ENCODE data around the gene IFI35. TPM values are rescaled to one million over a fixed set of nuclear protein-coding genes. Genes with fewer than 3 reads are reported as not detected.

The IFI35 gene
- total RNA-seq, 2 experiments from 2014 or later: 6.3 to 8.6 TPM

DNA sequence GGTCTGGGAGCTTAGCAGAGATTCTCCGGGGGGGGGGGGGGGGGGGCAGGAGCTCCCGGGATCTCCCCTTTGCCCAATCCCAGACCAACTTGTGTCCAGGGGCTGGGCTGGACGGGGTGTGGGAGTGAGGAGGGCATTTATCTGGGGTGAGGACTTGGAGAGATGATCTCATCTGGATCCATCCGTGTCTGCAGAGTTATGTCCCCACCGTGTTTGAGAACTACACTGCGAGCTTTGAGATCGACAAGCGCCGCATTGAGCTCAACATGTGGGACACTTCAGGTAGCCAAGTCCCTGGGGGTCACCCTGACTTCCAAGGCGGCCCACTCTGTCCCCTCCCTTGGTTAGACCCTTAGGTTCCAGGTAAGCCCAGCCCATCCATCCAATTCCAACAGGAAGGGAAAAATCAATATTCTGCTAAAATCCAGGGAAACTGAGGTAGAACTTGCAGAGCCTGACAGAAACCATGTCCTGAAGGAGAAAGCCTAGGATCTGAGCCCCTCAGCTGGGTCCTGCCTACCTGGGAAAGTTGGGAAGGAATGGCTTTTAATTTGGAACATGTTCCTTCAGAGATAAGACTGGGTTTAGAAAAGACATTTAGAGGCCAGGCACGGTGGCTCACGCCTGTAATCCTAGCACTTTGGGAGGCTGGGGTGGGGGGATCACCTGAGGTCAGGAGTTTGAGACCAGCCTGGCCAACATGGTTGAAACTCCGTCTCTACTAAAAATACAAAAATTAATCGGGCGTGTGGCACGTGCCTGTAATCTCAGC, 19.4 kb downstream of the IFI35 start:
- intact Hi-C loops (cut with micrococcal nuclease; ENCODE audit: unreplicated experiment): loop anchor here (2.0 kb wide), 1 partner anchor 291 kb away; no protein-coding TSS in a partner anchor
- no peak for DNase-seq (ENCODE audit: low spot score)
- CTCF ChIA-PET (ENCODE audit: unreplicated experiment): no interaction called here
- no peaks in the 10 kb centered on the region for H3K36me3 ChIP-seq (ENCODE audit: insufficient read depth, low read length)
- no peak for TF ChIP-seq EZH2phosphoT487 (IDR thresholded peaks at IDR 0.05; ENCODE audit: borderline replicate concordance, low read depth, low read length)
- TF ChIP-seq, protein P1, sequence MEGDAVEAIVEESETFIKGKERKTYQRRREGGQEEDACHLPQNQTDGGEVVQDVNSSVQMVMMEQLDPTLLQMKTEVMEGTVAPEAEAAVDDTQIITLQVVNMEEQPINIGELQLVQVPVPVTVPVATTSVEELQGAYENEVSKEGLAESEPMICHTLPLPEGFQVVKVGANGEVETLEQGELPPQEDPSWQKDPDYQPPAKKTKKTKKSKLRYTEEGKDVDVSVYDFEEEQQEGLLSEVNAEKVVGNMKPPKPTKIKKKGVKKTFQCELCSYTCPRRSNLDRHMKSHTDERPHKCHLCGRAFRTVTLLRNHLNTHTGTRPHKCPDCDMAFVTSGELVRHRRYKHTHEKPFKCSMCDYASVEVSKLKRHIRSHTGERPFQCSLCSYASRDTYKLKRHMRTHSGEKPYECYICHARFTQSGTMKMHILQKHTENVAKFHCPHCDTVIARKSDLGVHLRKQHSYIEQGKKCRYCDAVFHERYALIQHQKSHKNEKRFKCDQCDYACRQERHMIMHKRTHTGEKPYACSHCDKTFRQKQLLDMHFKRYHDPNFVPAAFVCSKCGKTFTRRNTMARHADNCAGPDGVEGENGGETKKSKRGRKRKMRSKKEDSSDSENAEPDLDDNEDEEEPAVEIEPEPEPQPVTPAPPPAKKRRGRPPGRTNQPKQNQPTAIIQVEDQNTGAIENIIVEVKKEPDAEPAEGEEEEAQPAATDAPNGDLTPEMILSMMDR (conservative IDR thresholded peaks at IDR 0.05; ENCODE audit: low read length): no peak
- no peak overlapping the region for H3K27ac ChIP-seq (ENCODE audit: low read depth, low read length, poor library complexity, severe bottlenecking)
- H3K9me2 ChIP-seq (ENCODE audit: insufficient read depth, low read length): no peaks in the 10 kb centered on the region
- H4K20me1 ChIP-seq (ENCODE audit: insufficient read depth, low read length): no peaks in the 10 kb centered on the region
- H3K4me2 ChIP-seq (ENCODE audit: low read length): no peak overlapping the region; the same call in 1 of the 2 replicates
- H3K79me2 ChIP-seq (ENCODE audit: insufficient read depth, low read depth, low read length): no peaks in the 10 kb centered on the region
- BruUV-seq (replicated peaks): no TSS peak
- no peak overlapping the region for H3K4me3 ChIP-seq (ENCODE audit: low read depth, low read length, poor library complexity, severe bottlenecking)
- H2AFZ ChIP-seq (ENCODE audit: low read length): no peak overlapping the region
- POLR2A ChIA-PET: no interaction called here
- no peaks in the 10 kb centered on the region for H3K9me3 ChIP-seq (ENCODE audit: low read length)
- H3K4me1 ChIP-seq (ENCODE audit: insufficient read depth, low read length, poor library complexity, severe bottlenecking): peaks cover 17% of the 10 kb centered on the region

DNA sequence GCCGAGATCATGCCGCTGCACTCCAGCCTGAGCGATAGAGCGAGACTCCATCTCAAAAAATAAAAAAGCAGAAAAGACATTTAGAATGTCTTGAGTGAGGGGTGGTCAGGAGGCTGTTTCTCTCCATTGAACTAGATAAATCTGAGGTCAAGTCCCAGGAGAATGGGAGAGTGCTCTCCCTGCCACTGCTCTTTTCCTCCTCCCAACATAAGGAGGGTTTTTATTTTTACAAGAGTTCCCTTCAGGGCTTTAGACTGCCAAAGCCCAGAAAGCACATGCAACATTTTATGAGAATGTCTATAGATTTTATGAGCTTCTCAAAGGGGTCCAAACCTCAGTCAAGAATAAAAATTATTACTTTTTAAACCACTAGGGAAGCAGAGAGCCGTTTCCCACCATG, 20.0 kb downstream of the IFI35 start:
- Histone ChIP-seq H3K4me1 (ENCODE audit: insufficient read depth, low read length, poor library complexity, severe bottlenecking) (peaks cover 14% of the 10 kb centered on the region), H3K9me3 (ENCODE audit: low read length) (no peaks in the 10 kb centered on the region), H3K4me3 (ENCODE audit: low read depth, low read length, poor library complexity, severe bottlenecking) (no peak overlapping the region), H2AFZ (ENCODE audit: low read length) (no peak overlapping the region), H3K9me2 (ENCODE audit: insufficient read depth, low read length) (no peaks in the 10 kb centered on the region), H3K4me2 (ENCODE audit: low read length) (no peak overlapping the region), H3K27ac (ENCODE audit: low read depth, low read length, poor library complexity, severe bottlenecking) (no peak overlapping the region), H3K36me3 (ENCODE audit: insufficient read depth, low read length) (no peaks in the 10 kb centered on the region), H3K79me2 (ENCODE audit: insufficient read depth, low read depth, low read length) (no peaks in the 10 kb centered on the region), H4K20me1 (ENCODE audit: insufficient read depth, low read length) (no peaks in the 10 kb centered on the region)
- ChIA-PET POLR2A (no interaction called here), CTCF (ENCODE audit: unreplicated experiment) (no interaction called here)
- DNase-seq (ENCODE audit: low spot score): no peak
- no peak for TF ChIP-seq EZH2phosphoT487 (IDR thresholded peaks at IDR 0.05; ENCODE audit: borderline replicate concordance, low read depth, low read length)
- TF ChIP-seq, protein P1 (conservative IDR thresholded peaks at IDR 0.05; ENCODE audit: low read length): 0 out of 2 replicates have a peak, but pooled peaks have one; percentile 23
- BruUV-seq (replicated peaks): no TSS peak
- intact Hi-C loops (cut with micrococcal nuclease; ENCODE audit: unreplicated experiment): no loop called here
